ENCODE data around the gene VSX2. TPM values are rescaled to one million over a fixed set of nuclear protein-coding genes. Genes with fewer than 3 reads are reported as not detected.

The VSX2 gene
- total and polyA plus RNA-seq, 2 of the 13 experiments (the other 11 are each of a cell fraction or from before 2014, with no cell fraction given), result 0.05 TPM; not detected in 1

- CTCF ChIA-PET (ENCODE audit: low intra/inter-chr PET ratio, low total read pairs), result no interaction called here
- in situ Hi-C loops (cut with HindIII; ENCODE audit: extremely low pct_ligation_motif_present, low pct_unique_long_range_greater_than_20kb), result no loop called here
These were observed 58.7 kb downstream of the VSX2 start for GRCh38 chr14:74297986-74298385.

More at GRCh38 chr14:74297986-74298385, 58.7 kb downstream of the VSX2 start:
- no peak for ATAC-seq
- peaks cover 17% of the 10 kb centered on the region for H4K20me1 ChIP-seq (ENCODE audit: insufficient read depth, low read length)
- H3K4me1 ChIP-seq (ENCODE audit: insufficient read depth, low read length), result peaks cover 67% of the 10 kb centered on the region
- H3K27ac ChIP-seq (ENCODE audit: extremely low read length, insufficient read depth, low read length), result no peak overlapping the region
- H3K9me3 ChIP-seq (ENCODE audit: low read length), result no peaks in the 10 kb centered on the region
- POLR2A ChIA-PET, result no interaction called here
- TSS peak; percentile 1 for BruUV-seq (replicated peaks)
- intact Hi-C loops (cut with micrococcal nuclease; ENCODE audit: unreplicated experiment), result no loop called here
- WGBS (ENCODE audit: low lambda C conversion rate), result 97% methylated on average over 10 of the region's 10 CpGs
- TF ChIP-seq MAFK (conservative IDR thresholded peaks at IDR 0.05 in 1 of 2, IDR thresholded peaks at IDR 0.05 in 1 of 2; ENCODE audit: low read length in 2 of 2) (peak in 1 of 2 experiments; percentile 71; a peak in 3 of 4 replicates), ZNF619 (CRISPR knock-in tag; IDR thresholded peaks at IDR 0.05) (no peak), SMC3 (IDR thresholded peaks at IDR 0.05; ENCODE audit: low read length) (no peak), SNAPC2 (CRISPR knock-in tag; IDR thresholded peaks at IDR 0.05) (no peak), ZNF329 (CRISPR knock-in tag; IDR thresholded peaks at IDR 0.05; ENCODE audit: low read depth) (no peak), ZNF292 (CRISPR knock-in tag; IDR thresholded peaks at IDR 0.05; ENCODE audit: borderline replicate concordance, low read depth) (no peak), MAFF (IDR thresholded peaks at IDR 0.05; ENCODE audit: low read depth, low read length) (0 out of 2 replicates have a peak, but pooled peaks have one; percentile 40), ZNF513 (CRISPR knock-in tag; conservative IDR thresholded peaks at IDR 0.05) (no peak), ATF6 (CRISPR knock-in tag; conservative IDR thresholded peaks at IDR 0.05) (no peak), MTF1 (CRISPR knock-in tag; IDR thresholded peaks at IDR 0.05) (no peak)
- FAIRE-seq, result no peak
- no peak overlapping the region for H2AFZ ChIP-seq (ENCODE audit: low read length)
- no peaks in the 10 kb centered on the region for H3K27me3 ChIP-seq (ENCODE audit: control insufficient read depth in 1 of 2, insufficient read depth in 2 of 2, low read length in 2 of 2)
- no peak overlapping the region for H3K4me2 ChIP-seq (ENCODE audit: low read depth, low read length)
- no peak for DNase-seq (ENCODE audit: low spot score)
- peaks cover 23 to 46% of the 10 kb centered on the region in 2 experiments for H3K36me3 ChIP-seq (replicated peaks in 1 of 2; ENCODE audit: control insufficient read depth in 1 of 2, insufficient read depth in 2 of 2, low read length in 2 of 2)
- no peak overlapping the region for H3K4me3 ChIP-seq (replicated peaks in 1 of 3; ENCODE audit: insufficient read depth in 1 of 3, low read depth in 2 of 3, low read length in 3 of 3)
- H3K9ac ChIP-seq (ENCODE audit: insufficient read depth, low read depth, low read length), result no peak overlapping the region
- peaks cover 61% of the 10 kb centered on the region for H3K79me2 ChIP-seq (ENCODE audit: insufficient read depth, low read length)

Data from HepG2 (cell line).